Testis (tissue), 2 donors: Measurements from ENCODE around the gene RALGPS2.

Experiments
- POLR2A ChIP-seq: fragments of 450-650 bp; IDR thresholded peaks from one replicate; pipeline ENCODE4 v1.6.1; 2017; ENCODE audit warnings: antibody characterized with exemption, mild to moderate bottlenecking, moderate library complexity
- TF ChIP-seq, protein P1 (sequence below), 3 experiments: fragments of 450-650 bp in 2 of 3; fragments of 200-600 bp in 1 of 3; sonication (generic) in 1 of 3; IDR thresholded peaks; one replicate each; pipeline ENCODE4 v1.5.1; 2016 to 2019; ENCODE audit warnings: antibody characterized with exemption in 3 of 3, mild to moderate bottlenecking in 2 of 3, moderate library complexity in 1 of 3

DNA sequence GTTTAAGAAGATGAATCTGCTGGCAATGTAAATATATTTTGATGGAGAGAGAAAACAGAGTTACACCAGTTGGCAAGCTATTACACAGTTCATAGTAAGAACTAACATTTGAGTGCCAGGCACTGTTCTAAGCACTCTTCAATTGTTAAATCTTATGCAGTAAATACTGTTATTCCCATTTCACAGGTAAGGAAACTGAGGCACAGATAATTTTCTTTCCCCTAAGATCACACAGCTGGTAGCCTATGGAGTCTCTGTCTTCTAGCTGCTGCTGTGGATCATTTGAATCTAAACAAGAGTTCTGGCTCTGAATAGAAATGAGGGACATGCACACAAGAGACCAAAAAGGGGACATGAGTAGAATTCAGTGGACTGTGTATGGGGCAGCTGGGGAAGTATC, 137.8 kb downstream of the RALGPS2 start:
- TF ChIP-seq POLR2A: no peak
- TF ChIP-seq, protein P1, sequence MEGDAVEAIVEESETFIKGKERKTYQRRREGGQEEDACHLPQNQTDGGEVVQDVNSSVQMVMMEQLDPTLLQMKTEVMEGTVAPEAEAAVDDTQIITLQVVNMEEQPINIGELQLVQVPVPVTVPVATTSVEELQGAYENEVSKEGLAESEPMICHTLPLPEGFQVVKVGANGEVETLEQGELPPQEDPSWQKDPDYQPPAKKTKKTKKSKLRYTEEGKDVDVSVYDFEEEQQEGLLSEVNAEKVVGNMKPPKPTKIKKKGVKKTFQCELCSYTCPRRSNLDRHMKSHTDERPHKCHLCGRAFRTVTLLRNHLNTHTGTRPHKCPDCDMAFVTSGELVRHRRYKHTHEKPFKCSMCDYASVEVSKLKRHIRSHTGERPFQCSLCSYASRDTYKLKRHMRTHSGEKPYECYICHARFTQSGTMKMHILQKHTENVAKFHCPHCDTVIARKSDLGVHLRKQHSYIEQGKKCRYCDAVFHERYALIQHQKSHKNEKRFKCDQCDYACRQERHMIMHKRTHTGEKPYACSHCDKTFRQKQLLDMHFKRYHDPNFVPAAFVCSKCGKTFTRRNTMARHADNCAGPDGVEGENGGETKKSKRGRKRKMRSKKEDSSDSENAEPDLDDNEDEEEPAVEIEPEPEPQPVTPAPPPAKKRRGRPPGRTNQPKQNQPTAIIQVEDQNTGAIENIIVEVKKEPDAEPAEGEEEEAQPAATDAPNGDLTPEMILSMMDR (IDR thresholded peaks at IDR 0.05): no peak
